Naive thymus-derived CD4-positive, alpha-beta T cell (primary cell): Measurements from ENCODE around the gene ZNF385B. TPM values are rescaled to one million over a fixed set of nuclear protein-coding genes. Genes with fewer than 3 reads are reported as not detected.

Source experiments
- ATAC-seq: fragments of 150-1000 bp; cut with Tn5 transposase; 2 replicates; pipeline ENCODE4 v1.10.0; 2021; ENCODE audit warnings: mild to moderate bottlenecking, moderate library complexity
- CTCF ChIA-PET: fragments of 350-600 bp; sonication (Branson Sonifier 250); formaldehyde crosslinking; loops from one replicate; lab custom pipeline; 2021; ENCODE audit warnings: antibody characterized with exemption; lab: Charles Lee
- POLR2A ChIA-PET: fragments of 350-600 bp; sonication (Branson Sonifier 250); formaldehyde crosslinking; loops from one replicate; lab custom pipeline; 2021; ENCODE audit warnings: antibody characterized with exemption, inconsistent platforms; lab: Charles Lee
- DNase-seq, 9 donors: peaks; one replicate each; pipeline versions ENCODE4 v3.0.0 to v3.0.0-alpha.2; 2020 to 2022; ENCODE audit warnings: mixed read lengths in 1 of 9
- H3K27ac ChIP-seq: one replicate; pipeline ENCODE4 v1.7.0; 2013; ENCODE audit warnings: mild to moderate bottlenecking, low read depth, low read length, moderate library complexity
- H3K27me3 ChIP-seq, 2 donors: one replicate each; pipeline ENCODE4 v1.7.0; 2013; ENCODE audit warnings: low read length in 2 of 2, mild to moderate bottlenecking in 2 of 2, moderate library complexity in 2 of 2; ENCODE audit not compliant: control insufficient read depth in 2 of 2, insufficient read depth in 2 of 2
- H3K36me3 ChIP-seq, 3 experiments: 1 replicate in 2 of 3; 2 replicates in 1 of 3; pipeline ENCODE4 v1.7.0; 2013; ENCODE audit warnings: low read length in 3 of 3, mild to moderate bottlenecking in 3 of 3, moderate library complexity in 1 of 3; ENCODE audit not compliant: insufficient read depth in 3 of 3, control insufficient read depth in 2 of 3
- H3K4me1 ChIP-seq, 2 donors: one replicate each; pipeline ENCODE4 v1.7.0; 2013; ENCODE audit warnings: low read length in 2 of 2, mild to moderate bottlenecking in 2 of 2, moderate library complexity in 1 of 2; ENCODE audit not compliant: control insufficient read depth in 2 of 2, insufficient read depth in 2 of 2
- H3K4me3 ChIP-seq: 2 replicates; pipeline ENCODE4 v1.7.0; 2013; ENCODE audit warnings: mild to moderate bottlenecking, low read length
- H3K9me3 ChIP-seq, 3 experiments: 1 replicate in 2 of 3; 2 replicates in 1 of 3; pipeline ENCODE4 v1.7.0; 2013; ENCODE audit warnings: low read length in 3 of 3; ENCODE audit not compliant: control insufficient read depth in 2 of 3
- H3K27ac Mint-ChIP-seq, 9 donors: one replicate each; pipeline ENCODE4 v1.8.0; 2020 to 2022; ENCODE audit warnings: mixed read lengths in 9 of 9, mild to moderate bottlenecking in 8 of 9, moderate library complexity in 5 of 9, inconsistent platforms in 2 of 9
- H3K27me3 Mint-ChIP-seq, 5 donors: one replicate each; pipeline ENCODE4 v1.8.0; 2021 to 2022; ENCODE audit warnings: mixed read lengths in 5 of 5, mild to moderate bottlenecking in 1 of 5
- H3K36me3 Mint-ChIP-seq, 5 donors: one replicate each; pipeline ENCODE4 v1.8.0; 2020 to 2022; ENCODE audit warnings: mixed read lengths in 5 of 5, mild to moderate bottlenecking in 3 of 5, inconsistent platforms in 1 of 5
- H3K4me1 Mint-ChIP-seq, 7 donors: one replicate each; pipeline ENCODE4 v1.8.0; 2020 to 2022; ENCODE audit warnings: mixed read lengths in 7 of 7, mild to moderate bottlenecking in 3 of 7, inconsistent platforms in 1 of 7
- H3K4me3 Mint-ChIP-seq, 10 donors: one replicate each; pipeline ENCODE4 v1.8.0; 2020 to 2022; ENCODE audit warnings: mild to moderate bottlenecking in 10 of 10, mixed read lengths in 10 of 10, moderate library complexity in 6 of 10, inconsistent platforms in 2 of 10
- H3K9me3 Mint-ChIP-seq, 11 donors: one replicate each; pipeline ENCODE4 v1.8.0; 2020 to 2022; ENCODE audit warnings: mixed read lengths in 11 of 11, mild to moderate bottlenecking in 4 of 11, inconsistent platforms in 1 of 11, moderate library complexity in 1 of 11
- intact Hi-C, 2 donors: fragments of 100-400 bp; cut with micrococcal nuclease; formaldehyde crosslinking; loops; one replicate each; pipeline ENCODE4 v1.15.1; 2023
- polyA plus RNA-seq, 2 donors: library from polyadenylated mRNA; unstranded; fragments of 300-500 nt; fragmentation: Illumina TruSeq; gene quantifications; one replicate each; pipeline ENCODE4 v1.2.3, GENCODE V29; 2021
- total RNA-seq, 6 experiments: library from RNA in 5 of 6; stranded (reverse) in 5 of 6; gene quantifications; 1 replicate in 5 of 6; 2 replicates in 1 of 6; pipeline ENCODE4 v1.2.3 and lab custom pipeline; 2021 to 2026

ZNF385B gene
- total and polyA plus RNA-seq, 7 experiments from 2014 or later: not detected

DNA sequence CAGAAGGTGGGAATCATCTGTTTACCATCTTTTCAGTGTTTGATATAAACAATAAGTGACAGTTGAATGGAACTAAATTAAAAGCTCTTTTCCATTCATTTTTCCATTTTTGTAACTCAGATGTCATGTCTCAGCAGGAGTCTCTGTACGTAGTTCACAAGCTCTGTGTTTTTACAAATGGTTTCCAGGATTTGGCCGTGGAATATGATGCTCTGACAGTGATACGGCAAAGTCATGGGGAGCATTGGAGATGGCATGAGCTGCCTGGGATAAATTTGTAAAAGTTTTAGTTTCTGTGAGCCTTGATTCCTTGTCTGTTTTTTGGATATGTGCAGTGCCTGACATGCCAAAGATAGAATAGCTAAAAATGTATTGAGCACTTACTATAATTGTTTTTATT, 428.7 kb downstream of the ZNF385B start:
- Mint-ChIP-seq H3K9me3 (no peaks in the 10 kb centered on the region), H3K27me3 (peaks cover 6 to 26% (median 10%) of the 10 kb centered on the region in 5 donors), H3K36me3 (no peaks in the 10 kb centered on the region), H3K4me3 (no peak overlapping the region), H3K27ac (no peak overlapping the region), H3K4me1 (peaks cover 0 to 1% (median 0%) of the 10 kb centered on the region in 7 donors)
- CTCF ChIA-PET: interaction anchor here (0.5 to 1.4 kb wide), 3 partner anchors 8 to 637 kb away, joined by 4 to 5 read pairs (median 4); no protein-coding TSS in a partner anchor
- H3K9me3 ChIP-seq: no peaks in the 10 kb centered on the region
- H3K27ac ChIP-seq: no peak overlapping the region
- POLR2A ChIA-PET: interaction anchor here (0.6 kb wide), 1 partner anchor 16 kb away, joined by 3 read pairs; no protein-coding TSS in a partner anchor
- H3K4me1 ChIP-seq: no peaks in the 10 kb centered on the region
- H3K27me3 ChIP-seq: peaks cover 0 to 3% of the 10 kb centered on the region in 2 donors
- no peak overlapping the region for H3K4me3 ChIP-seq
- intact Hi-C loops: no loop called here
- DNase-seq: no peak
- no peaks in the 10 kb centered on the region for H3K36me3 ChIP-seq
- ATAC-seq: no peak

DNA sequence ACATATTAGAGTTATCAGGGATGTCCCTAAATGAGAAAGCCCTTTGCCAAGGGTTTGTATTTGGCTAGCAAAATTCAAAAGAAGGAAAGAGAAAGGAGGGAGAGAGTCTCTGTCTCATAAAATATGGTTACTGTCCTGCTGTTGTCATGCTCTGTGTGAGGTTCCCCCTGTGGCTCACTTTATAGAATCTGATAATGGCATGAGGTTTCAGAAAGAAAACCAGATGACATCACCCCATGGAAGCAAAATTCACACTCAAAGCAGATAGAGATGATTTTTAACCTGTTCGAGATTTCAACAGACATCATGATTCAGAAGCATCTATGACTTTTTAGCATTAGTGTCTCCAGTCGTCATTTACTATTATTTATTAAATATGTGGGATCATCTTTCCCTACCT, 431.8 kb downstream of the ZNF385B start:
- no peaks in the 10 kb centered on the region for H3K4me1 ChIP-seq
- peaks cover 0 to 3% of the 10 kb centered on the region in 2 donors for H3K27me3 ChIP-seq
- H3K27ac Mint-ChIP-seq: no peak overlapping the region
- H3K9me3 Mint-ChIP-seq: no peaks in the 10 kb centered on the region
- ChIA-PET POLR2A (no interaction called here), CTCF (no interaction called here)
- intact Hi-C loops: no loop called here
- H3K9me3 ChIP-seq: no peaks in the 10 kb centered on the region
- peaks cover 9 to 38% (median 22%) of the 10 kb centered on the region in 5 donors for H3K27me3 Mint-ChIP-seq
- H3K4me3 ChIP-seq: no peak overlapping the region
- no peak for DNase-seq
- peaks cover 0 to 1% (median 0%) of the 10 kb centered on the region in 7 donors for H3K4me1 Mint-ChIP-seq
- no peak overlapping the region for H3K4me3 Mint-ChIP-seq
- no peaks in the 10 kb centered on the region for H3K36me3 Mint-ChIP-seq
- H3K36me3 ChIP-seq: no peaks in the 10 kb centered on the region
- H3K27ac ChIP-seq: no peak overlapping the region
- ATAC-seq: no peak

DNA sequence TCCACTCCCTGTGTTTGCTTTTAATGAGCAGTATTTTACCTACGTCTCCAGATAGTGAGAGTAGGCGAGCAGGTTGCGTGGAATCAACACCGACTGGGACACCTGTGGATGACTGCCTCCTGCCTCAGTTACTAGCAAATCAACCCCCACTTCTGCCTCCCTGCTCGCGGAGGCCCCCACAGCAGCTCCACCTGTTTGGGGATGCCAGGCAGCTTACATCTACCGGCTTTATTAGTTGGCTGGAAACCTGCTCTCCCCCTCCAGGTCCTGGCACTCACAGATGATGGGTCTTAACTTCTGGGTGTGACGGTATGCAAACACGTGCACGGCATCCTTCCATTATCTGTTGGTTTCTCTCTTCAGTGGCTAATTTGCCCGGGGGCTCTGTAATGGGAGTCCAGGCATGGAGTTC, 432.3 kb downstream of the ZNF385B start:
- H3K9me3 ChIP-seq: no peaks in the 10 kb centered on the region
- no peak overlapping the region for H3K4me3 ChIP-seq
- H3K4me3 Mint-ChIP-seq: no peak overlapping the region
- H3K27me3 ChIP-seq: peaks cover 0 to 3% of the 10 kb centered on the region in 2 donors
- H3K9me3 Mint-ChIP-seq: no peaks in the 10 kb centered on the region
- DNase-seq (no peak), ATAC-seq (no peak)
- no peaks in the 10 kb centered on the region for H3K36me3 Mint-ChIP-seq
- peaks cover 11 to 39% (median 25%) of the 10 kb centered on the region in 5 donors for H3K27me3 Mint-ChIP-seq
- POLR2A ChIA-PET: no interaction called here
- intact Hi-C loops: no loop called here
- H3K4me1 ChIP-seq: no peaks in the 10 kb centered on the region
- H3K4me1 Mint-ChIP-seq: peaks cover 0 to 1% (median 0%) of the 10 kb centered on the region in 7 donors
- CTCF ChIA-PET: no interaction called here
- H3K27ac ChIP-seq: no peak overlapping the region
- H3K36me3 ChIP-seq: no peaks in the 10 kb centered on the region
- H3K27ac Mint-ChIP-seq: no peak overlapping the region

DNA sequence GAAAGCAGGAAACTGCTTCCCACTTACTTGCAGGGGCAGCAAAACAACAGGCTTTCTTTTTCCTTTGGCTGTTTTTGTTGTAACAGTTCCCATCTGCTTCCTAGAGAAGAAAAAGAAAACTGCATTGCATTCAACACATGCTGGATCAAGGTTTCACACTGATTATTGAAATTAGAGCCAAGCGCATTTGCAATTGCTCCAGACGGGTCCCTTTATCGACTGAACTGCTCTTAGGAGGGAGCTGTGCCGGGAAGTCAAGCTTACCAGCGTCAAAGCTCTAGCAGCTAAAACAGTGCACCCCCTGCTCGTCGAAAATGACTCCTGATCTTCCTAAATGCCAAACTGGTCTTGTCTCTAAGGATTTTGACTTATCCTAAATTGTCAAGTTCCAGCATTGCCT, 432.8 kb downstream of the ZNF385B start:
- Mint-ChIP-seq H3K9me3 (no peaks in the 10 kb centered on the region), H3K27me3 (peaks cover 15 to 44% (median 30%) of the 10 kb centered on the region in 5 donors), H3K4me3 (no peak overlapping the region), H3K36me3 (no peaks in the 10 kb centered on the region), H3K4me1 (peaks cover 0 to 1% (median 0%) of the 10 kb centered on the region in 7 donors), H3K27ac (no peak overlapping the region)
- H3K9me3 ChIP-seq: no peaks in the 10 kb centered on the region
- DNase-seq: no peak
- ChIA-PET CTCF (no interaction called here), POLR2A (no interaction called here)
- no peak overlapping the region for H3K4me3 ChIP-seq
- H3K36me3 ChIP-seq: no peaks in the 10 kb centered on the region
- no peaks in the 10 kb centered on the region for H3K4me1 ChIP-seq
- H3K27ac ChIP-seq: no peak overlapping the region
- ATAC-seq: no peak
- intact Hi-C loops: no loop called here
- H3K27me3 ChIP-seq: peaks cover 0 to 3% of the 10 kb centered on the region in 2 donors

DNA sequence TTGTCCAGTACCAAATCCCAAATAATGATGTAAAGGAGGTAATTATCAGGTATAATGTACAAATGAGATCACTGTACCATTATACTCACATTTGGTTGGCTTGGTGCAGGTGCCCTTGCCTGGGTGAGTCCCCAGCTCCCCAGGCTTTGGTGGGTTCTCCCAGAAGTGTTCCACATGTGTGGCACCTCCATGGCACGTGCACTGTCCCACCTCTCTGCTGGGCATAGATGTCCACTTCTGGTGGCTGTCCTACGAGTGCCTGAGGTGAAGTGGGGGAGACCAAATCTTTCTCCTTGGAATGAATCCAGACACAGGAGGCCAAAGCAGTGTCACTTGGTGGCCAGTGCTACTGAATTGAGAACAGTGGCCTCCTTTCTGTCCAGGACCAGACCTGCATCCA, 434.3 kb downstream of the ZNF385B start:
- ATAC-seq: no peak
- CTCF ChIA-PET: no interaction called here
- no peak overlapping the region for H3K4me3 Mint-ChIP-seq
- Histone ChIP-seq H3K9me3 (no peaks in the 10 kb centered on the region), H3K36me3 (no peaks in the 10 kb centered on the region), H3K4me1 (no peaks in the 10 kb centered on the region), H3K27me3 (peaks cover 0 to 3% of the 10 kb centered on the region in 2 donors), H3K4me3 (no peak overlapping the region), H3K27ac (no peak overlapping the region)
- no peak for DNase-seq
- peaks cover 17 to 56% (median 30%) of the 10 kb centered on the region in 5 donors for H3K27me3 Mint-ChIP-seq
- intact Hi-C loops: no loop called here
- POLR2A ChIA-PET: no interaction called here
- no peaks in the 10 kb centered on the region for H3K36me3 Mint-ChIP-seq
- H3K27ac Mint-ChIP-seq: no peak overlapping the region
- H3K4me1 Mint-ChIP-seq: no peaks in the 10 kb centered on the region
- no peaks in the 10 kb centered on the region for H3K9me3 Mint-ChIP-seq

DNA sequence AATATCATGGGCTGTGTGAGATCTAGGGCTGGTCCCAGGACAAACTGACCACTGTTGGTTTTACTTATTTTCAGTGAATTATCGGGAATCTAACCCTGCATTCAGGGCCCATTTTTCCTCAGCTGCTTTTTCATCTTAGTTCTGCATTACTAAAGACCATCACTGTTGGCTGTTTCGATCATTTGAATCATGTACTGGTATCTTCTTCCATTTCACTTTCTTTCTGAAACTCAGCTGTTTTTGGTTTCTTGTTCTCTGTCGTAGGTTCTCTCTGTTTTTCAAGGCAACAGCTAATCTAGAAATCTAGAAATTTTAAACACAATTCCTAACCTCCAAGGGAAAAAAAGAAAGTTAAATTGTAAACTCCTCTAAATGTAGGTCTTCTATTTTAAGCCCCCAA, 436.8 kb downstream of the ZNF385B start:
- DNase-seq (no peak), ATAC-seq (no peak)
- no peak overlapping the region for H3K27ac ChIP-seq
- no peak overlapping the region for H3K4me3 Mint-ChIP-seq
- intact Hi-C loops: loop anchor here in 1 of 2 donors (5.0 kb wide), 1 partner anchor 653 kb away; no protein-coding TSS in a partner anchor
- H3K36me3 Mint-ChIP-seq: no peaks in the 10 kb centered on the region
- H3K9me3 Mint-ChIP-seq: no peaks in the 10 kb centered on the region
- peaks cover 16 to 55% (median 24%) of the 10 kb centered on the region in 5 donors for H3K27me3 Mint-ChIP-seq
- ChIA-PET POLR2A (no interaction called here), CTCF (no interaction called here)
- H3K36me3 ChIP-seq: no peaks in the 10 kb centered on the region
- no peak overlapping the region for H3K27ac Mint-ChIP-seq
- no peak overlapping the region for H3K4me3 ChIP-seq
- no peaks in the 10 kb centered on the region for H3K27me3 ChIP-seq
- no peaks in the 10 kb centered on the region for H3K9me3 ChIP-seq
- H3K4me1 Mint-ChIP-seq: peaks cover 0 to 2% (median 0%) of the 10 kb centered on the region in 7 donors
- no peaks in the 10 kb centered on the region for H3K4me1 ChIP-seq

DNA sequence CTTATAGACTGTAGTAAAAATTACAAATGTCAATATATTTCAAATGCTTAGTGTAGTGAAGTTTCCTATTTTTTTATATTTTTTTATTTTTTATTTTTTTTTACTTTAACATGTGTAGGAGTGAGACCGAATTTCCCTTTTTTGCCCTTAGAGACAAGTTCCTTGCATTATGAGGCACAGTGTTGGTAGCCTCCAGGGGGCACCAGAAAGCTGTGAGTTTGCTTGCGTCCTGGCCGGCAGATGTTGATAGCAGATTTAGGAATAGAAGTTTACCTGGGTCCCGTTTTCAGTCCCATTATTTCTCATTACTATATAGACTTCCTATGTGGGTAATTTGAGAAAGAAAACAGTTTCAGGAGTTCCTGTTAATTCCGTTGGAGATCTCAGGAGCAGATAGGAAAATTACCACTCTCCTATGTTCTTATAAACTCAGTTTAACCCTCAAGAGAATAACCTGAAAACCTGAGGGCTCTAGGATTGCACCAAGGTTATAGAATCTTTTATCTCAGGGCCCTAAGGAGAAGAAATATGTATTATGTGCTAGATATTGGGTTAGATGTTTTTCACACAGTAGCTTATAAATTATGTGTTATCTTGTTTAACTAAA, 439.3 kb downstream of the ZNF385B start:
- no peak overlapping the region for H3K4me3 Mint-ChIP-seq
- CTCF ChIA-PET: interaction anchor here (0.7 to 1.0 kb wide), 2 partner anchors 9 to 172 kb away, joined by 3 read pairs; no protein-coding TSS in a partner anchor
- H3K4me1 ChIP-seq: no peaks in the 10 kb centered on the region
- H3K27me3 ChIP-seq: no peaks in the 10 kb centered on the region
- H3K36me3 Mint-ChIP-seq: no peaks in the 10 kb centered on the region
- no peak overlapping the region for H3K4me3 ChIP-seq
- intact Hi-C loops: loop anchor here (1.0 to 5.0 kb wide), 3 partner anchors 19 to 655 kb away; no protein-coding TSS in a partner anchor
- no peak overlapping the region for H3K27ac Mint-ChIP-seq
- POLR2A ChIA-PET: no interaction called here
- peak; percentile 57 for ATAC-seq
- no peak overlapping the region for H3K27ac ChIP-seq
- no peaks in the 10 kb centered on the region for H3K36me3 ChIP-seq
- H3K4me1 Mint-ChIP-seq: peaks cover 0 to 2% (median 0%) of the 10 kb centered on the region in 7 donors
- peaks cover 8 to 36% (median 16%) of the 10 kb centered on the region in 5 donors for H3K27me3 Mint-ChIP-seq
- H3K9me3 Mint-ChIP-seq: no peaks in the 10 kb centered on the region
- no peaks in the 10 kb centered on the region for H3K9me3 ChIP-seq
- peak in 3 of 9 donors; percentile 2 to 37 (median 3) for DNase-seq
